ENCODE results near the gene SOCS6. TPM values are rescaled to one million over a fixed set of nuclear protein-coding genes. Genes with fewer than 3 reads are reported as not detected.

Gene SOCS6
- total RNA-seq, 1 experiment from 2014 or later = 53.4 TPM

DNA sequence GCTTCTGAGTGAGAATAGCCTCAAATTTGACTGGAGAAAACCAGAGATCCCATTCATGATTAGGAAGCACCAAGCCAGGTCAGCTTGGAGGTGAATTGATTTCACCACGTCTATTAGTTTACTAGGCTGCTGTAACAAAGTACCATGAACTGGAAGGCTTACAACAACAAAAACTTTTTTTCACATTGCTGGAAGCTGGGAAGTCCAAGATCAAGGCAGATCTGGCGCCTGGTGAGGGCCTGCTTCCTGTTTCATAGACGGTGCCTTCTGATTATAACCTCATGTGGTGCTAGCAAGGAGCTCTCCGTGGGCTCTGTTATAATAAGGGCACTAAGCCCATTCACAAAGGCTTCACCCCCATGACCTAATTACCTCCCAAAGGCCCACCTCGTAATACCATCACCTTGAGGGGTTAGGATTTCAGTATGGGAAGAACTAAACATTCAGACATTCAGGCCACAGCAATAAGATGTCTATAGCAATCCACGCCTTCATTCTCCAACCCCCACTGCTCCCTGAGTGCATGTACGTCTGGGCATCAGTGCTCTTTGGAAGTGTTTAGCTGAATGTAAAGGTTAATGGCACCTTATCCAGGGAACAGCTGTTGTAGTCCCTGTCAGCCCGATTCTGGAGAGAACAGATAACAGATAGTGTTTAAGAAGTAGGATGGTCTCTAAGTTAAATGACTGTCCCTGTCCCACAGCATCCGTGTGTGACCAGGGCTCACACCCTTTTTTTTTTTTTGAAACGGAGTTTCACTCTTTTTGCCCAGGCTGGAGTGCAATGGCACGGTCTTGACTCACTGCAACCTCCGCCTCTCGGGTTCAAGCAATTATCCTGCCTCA is 89.2 kb downstream of the SOCS6 start:
- H3K9me3 ChIP-seq (ENCODE audit: control insufficient read depth in 1 of 2, insufficient read depth in 1 of 2, low read depth in 1 of 2, low read length in 2 of 2) = no peaks in the 10 kb centered on the region
- H2AFZ ChIP-seq (ENCODE audit: low read depth, low read length, poor library complexity, severe bottlenecking) = no peak overlapping the region
- ATAC-seq (no peak), DNase-seq (ENCODE audit: low read depth, low spot score) (no peak)
- BruUV-seq (replicated peaks) = no TSS peak
- H3K4me1 ChIP-seq (ENCODE audit: control insufficient read depth in 1 of 2, insufficient read depth in 2 of 2, low read length in 2 of 2) = peaks cover 76 to 90% of the 10 kb centered on the region in 2 experiments
- POLR2A ChIA-PET = interaction anchor here (0.9 to 1.1 kb wide), 2 partner anchors 20 to 44 kb away, joined by 3 read pairs; no protein-coding TSS in a partner anchor
- no peaks in the 10 kb centered on the region for H4K20me1 ChIP-seq (ENCODE audit: insufficient read depth)
- no peaks in the 10 kb centered on the region for H3K9me2 ChIP-seq (ENCODE audit: insufficient read depth)
- CTCF ChIA-PET = no interaction called here
- peak overlapping the region; percentile 64 for H3K27ac ChIP-seq (ENCODE audit: low read depth, low read length)
- H3K27me3 ChIP-seq (ENCODE audit: insufficient read depth, low read length) = no peaks in the 10 kb centered on the region
- H3K4me3 ChIP-seq (replicated peaks in 1 of 2; ENCODE audit: low read depth in 1 of 2, low read length in 2 of 2) = no peak overlapping the region
- RAD21 ChIA-PET (ENCODE audit: low non-redundant PET in 1 of 2, low total read pairs in 2 of 2, uncharacterized antibody in 2 of 2, unreplicated experiment in 2 of 2) = no interaction called here
- peaks cover 0 to 4% of the 10 kb centered on the region in 2 experiments; a peak in 1 of 4 replicates for H3K36me3 ChIP-seq (ENCODE audit: control insufficient read depth in 1 of 2, insufficient read depth in 2 of 2, low read length in 2 of 2)
- H3K9ac ChIP-seq (ENCODE audit: low read length) = peak overlapping the region; percentile 56
- H3K4me2 ChIP-seq (ENCODE audit: low read length) = peak overlapping the region; percentile 57
- no peak for TF ChIP-seq EGR1 (IDR thresholded peaks at IDR 0.05; ENCODE audit: low read depth)
- TF ChIP-seq SIN3A (IDR thresholded peaks at IDR 0.05; ENCODE audit: low read depth) = no peak
- TF ChIP-seq, protein P1, sequence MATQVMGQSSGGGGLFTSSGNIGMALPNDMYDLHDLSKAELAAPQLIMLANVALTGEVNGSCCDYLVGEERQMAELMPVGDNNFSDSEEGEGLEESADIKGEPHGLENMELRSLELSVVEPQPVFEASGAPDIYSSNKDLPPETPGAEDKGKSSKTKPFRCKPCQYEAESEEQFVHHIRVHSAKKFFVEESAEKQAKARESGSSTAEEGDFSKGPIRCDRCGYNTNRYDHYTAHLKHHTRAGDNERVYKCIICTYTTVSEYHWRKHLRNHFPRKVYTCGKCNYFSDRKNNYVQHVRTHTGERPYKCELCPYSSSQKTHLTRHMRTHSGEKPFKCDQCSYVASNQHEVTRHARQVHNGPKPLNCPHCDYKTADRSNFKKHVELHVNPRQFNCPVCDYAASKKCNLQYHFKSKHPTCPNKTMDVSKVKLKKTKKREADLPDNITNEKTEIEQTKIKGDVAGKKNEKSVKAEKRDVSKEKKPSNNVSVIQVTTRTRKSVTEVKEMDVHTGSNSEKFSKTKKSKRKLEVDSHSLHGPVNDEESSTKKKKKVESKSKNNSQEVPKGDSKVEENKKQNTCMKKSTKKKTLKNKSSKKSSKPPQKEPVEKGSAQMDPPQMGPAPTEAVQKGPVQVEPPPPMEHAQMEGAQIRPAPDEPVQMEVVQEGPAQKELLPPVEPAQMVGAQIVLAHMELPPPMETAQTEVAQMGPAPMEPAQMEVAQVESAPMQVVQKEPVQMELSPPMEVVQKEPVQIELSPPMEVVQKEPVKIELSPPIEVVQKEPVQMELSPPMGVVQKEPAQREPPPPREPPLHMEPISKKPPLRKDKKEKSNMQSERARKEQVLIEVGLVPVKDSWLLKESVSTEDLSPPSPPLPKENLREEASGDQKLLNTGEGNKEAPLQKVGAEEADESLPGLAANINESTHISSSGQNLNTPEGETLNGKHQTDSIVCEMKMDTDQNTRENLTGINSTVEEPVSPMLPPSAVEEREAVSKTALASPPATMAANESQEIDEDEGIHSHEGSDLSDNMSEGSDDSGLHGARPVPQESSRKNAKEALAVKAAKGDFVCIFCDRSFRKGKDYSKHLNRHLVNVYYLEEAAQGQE (IDR thresholded peaks at IDR 0.05; ENCODE audit: low read depth) = no peak
- TF ChIP-seq ZNF274 (IDR thresholded peaks at IDR 0.05; ENCODE audit: low read depth, low read length) = no peak
- TF ChIP-seq, protein P2, sequence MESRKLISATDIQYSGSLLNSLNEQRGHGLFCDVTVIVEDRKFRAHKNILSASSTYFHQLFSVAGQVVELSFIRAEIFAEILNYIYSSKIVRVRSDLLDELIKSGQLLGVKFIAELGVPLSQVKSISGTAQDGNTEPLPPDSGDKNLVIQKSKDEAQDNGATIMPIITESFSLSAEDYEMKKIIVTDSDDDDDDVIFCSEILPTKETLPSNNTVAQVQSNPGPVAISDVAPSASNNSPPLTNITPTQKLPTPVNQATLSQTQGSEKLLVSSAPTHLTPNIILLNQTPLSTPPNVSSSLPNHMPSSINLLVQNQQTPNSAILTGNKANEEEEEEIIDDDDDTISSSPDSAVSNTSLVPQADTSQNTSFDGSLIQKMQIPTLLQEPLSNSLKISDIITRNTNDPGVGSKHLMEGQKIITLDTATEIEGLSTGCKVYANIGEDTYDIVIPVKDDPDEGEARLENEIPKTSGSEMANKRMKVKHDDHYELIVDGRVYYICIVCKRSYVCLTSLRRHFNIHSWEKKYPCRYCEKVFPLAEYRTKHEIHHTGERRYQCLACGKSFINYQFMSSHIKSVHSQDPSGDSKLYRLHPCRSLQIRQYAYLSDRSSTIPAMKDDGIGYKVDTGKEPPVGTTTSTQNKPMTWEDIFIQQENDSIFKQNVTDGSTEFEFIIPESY (IDR thresholded peaks at IDR 0.05; ENCODE audit: extremely low read depth, insufficient replicate concordance, low read length) = no peak
- no peak for TF ChIP-seq FOSL1 (IDR thresholded peaks at IDR 0.05; ENCODE audit: low read depth)
- TF ChIP-seq CEBPB (IDR thresholded peaks at IDR 0.05; ENCODE audit: low read depth) = no peak
- TF ChIP-seq, protein P3, sequence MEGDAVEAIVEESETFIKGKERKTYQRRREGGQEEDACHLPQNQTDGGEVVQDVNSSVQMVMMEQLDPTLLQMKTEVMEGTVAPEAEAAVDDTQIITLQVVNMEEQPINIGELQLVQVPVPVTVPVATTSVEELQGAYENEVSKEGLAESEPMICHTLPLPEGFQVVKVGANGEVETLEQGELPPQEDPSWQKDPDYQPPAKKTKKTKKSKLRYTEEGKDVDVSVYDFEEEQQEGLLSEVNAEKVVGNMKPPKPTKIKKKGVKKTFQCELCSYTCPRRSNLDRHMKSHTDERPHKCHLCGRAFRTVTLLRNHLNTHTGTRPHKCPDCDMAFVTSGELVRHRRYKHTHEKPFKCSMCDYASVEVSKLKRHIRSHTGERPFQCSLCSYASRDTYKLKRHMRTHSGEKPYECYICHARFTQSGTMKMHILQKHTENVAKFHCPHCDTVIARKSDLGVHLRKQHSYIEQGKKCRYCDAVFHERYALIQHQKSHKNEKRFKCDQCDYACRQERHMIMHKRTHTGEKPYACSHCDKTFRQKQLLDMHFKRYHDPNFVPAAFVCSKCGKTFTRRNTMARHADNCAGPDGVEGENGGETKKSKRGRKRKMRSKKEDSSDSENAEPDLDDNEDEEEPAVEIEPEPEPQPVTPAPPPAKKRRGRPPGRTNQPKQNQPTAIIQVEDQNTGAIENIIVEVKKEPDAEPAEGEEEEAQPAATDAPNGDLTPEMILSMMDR (IDR thresholded peaks at IDR 0.05 in 2 of 3, conservative IDR thresholded peaks at IDR 0.05 in 1 of 3; ENCODE audit: borderline replicate concordance in 1 of 3, insufficient read depth in 1 of 3, low read depth in 2 of 3, low read length in 2 of 3) = no peak
- TF ChIP-seq TCF7L2 (IDR thresholded peaks at IDR 0.05; ENCODE audit: borderline replicate concordance, extremely low read depth, insufficient read depth, insufficient read length) = no peak
- peaks cover 11% of the 10 kb centered on the region; the same call in 1 of the 2 replicates for H3K79me2 ChIP-seq (ENCODE audit: insufficient read depth, low read length)
- intact Hi-C loops (cut with micrococcal nuclease) = no loop called here

Measured in HCT116 (cell line).